Medulla oblongata (tissue), 1 donor: ENCODE data around the gene SYNJ2.

ENCODE experiments used
- DNase-seq: peaks from one replicate; pipeline ENCODE4 v3.0.0-alpha.2; 2015; ENCODE audit errors: extremely low spot score

The SYNJ2 gene

GRCh38 chr6:158080849-158081656 lies 99.4 kb downstream of the SYNJ2 start:
- DNase-seq = no peak

- DNase-seq = no peak
Measured at GRCh38 chr6:158081657-158081935, 99.9 kb downstream of the SYNJ2 start.

- no peak for DNase-seq
Measured at GRCh38 chr6:158083455-158084325, 102.0 kb downstream of the SYNJ2 start.

DNA sequence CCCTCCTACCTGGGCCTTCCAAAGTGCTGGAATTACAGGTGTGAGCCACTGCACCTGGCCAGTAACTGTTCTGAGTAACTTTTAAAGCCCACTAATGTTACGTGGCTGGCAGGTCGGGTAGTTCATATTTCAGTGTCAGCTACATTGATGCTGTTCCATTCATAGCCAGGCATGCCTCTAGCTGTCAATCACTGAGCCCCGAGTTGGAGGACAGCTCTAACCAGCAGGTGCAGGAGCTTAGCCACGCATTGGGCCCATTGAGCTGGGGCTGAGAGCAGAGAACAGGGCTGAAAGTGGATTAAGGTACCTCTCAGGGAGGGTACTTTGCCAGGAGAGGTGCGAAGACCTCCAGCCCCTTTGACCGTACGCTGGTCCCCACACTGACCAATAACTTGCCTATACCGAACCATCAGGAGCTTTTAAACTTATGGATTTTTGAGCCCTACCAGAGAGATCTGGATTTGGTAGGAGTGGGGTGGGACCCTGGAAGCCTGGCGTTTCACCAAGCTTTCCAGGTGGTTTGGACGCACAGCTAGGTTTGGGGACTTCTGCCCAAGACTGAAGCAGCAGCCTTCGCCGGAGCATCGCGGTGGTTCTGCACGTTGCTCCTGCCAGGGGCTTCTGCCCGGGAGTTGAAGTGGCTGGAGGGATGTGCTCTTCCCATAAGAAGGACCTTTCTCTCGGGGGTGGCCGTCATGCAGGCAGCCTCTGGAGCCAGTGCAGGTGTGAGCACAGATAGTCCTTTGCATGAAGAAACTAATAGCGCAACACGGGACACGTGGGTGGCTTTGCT lies 103.8 kb downstream of the SYNJ2 start:
- DNase-seq = no peak

DNA sequence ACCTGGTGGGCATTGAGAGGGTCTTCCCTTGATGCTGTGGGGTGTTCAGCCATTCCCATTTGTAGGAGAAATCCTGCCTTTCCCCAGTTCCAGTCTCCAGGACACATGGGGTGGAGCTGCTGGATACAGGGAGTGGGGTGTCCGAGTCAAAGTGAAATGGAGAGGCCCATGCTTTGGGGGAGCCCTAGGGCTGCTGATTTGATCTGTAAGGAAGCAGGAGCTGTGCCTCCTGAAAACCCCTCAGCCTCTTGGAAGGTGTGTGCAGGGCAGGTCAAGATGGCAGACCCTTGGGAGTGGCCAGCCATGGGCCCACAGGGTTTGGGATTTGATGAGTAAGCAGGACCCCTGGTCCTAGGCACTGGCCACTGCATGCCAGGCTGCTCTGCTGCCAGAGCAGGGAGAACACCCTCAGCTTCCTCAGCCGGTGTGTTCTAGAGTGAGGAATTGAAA lies 104.4 kb downstream of the SYNJ2 start:
- DNase-seq = no peak

- DNase-seq = peak; percentile 51
Measured at GRCh38 chr6:158086504-158087223, 105.0 kb downstream of the SYNJ2 start.

DNA sequence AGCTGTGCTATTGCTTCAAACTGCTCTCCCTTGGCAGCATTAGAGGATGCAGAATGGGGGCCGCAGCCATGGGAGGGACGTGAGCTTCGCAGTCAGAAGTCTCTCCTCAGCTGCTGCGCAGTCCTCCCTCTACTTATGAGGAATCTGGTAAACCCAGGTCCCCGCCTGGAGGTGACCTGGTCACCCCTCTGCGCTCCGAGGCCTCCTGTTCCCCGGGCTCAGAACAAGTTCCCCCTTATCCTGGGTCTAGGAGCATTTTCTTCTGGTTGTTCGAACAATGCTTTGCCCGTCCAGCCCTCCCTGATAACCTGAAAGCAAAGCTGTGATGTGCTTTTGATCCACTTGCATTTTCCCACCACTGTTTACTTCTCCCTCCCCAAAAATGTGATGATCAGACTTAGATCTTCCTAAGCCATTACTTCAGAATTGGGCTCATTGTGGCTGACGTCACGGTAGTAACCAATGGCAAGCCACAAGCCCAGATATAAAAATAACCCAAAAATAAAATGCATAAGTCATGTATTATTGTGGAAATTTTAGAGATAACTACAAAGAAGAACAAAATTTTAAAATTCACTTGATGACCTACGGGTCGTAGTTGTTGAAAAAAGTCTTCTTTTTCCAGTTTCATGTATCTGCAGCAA lies 105.7 kb downstream of the SYNJ2 start:
- no peak for DNase-seq

GRCh38 chr6:158092806-158093205 lies 111.1 kb downstream of the SYNJ2 start:
- no peak for DNase-seq

- DNase-seq = no peak
Measured at GRCh38 chr6:158095031-158095430, 113.4 kb downstream of the SYNJ2 start.

GRCh38 chr6:158095671-158096070 lies 114.0 kb downstream of the SYNJ2 start:
- DNase-seq = no peak

DNA sequence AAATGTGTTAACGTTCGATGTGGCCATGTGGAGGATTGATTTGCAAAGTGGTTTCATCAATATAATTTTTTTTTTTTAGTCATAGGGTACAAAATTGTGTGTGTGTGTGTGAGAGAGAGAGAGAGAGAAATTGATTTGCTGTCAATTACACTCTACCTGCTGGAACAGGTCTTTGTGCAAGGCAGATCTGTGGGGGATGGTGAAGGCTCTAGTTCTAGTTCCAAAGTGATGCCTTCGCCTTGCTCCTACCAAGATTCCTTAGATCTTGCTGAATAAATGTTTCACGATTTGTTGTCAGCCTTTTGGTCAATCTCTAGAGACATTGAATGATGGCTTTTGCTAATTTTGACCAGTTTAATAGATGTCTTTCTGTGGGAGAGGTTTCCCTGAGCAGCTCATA lies 121.6 kb downstream of the SYNJ2 start:
- DNase-seq = no peak

- DNase-seq = no peak
Measured at GRCh38 chr6:158104696-158105095, 123.0 kb downstream of the SYNJ2 start.

DNA sequence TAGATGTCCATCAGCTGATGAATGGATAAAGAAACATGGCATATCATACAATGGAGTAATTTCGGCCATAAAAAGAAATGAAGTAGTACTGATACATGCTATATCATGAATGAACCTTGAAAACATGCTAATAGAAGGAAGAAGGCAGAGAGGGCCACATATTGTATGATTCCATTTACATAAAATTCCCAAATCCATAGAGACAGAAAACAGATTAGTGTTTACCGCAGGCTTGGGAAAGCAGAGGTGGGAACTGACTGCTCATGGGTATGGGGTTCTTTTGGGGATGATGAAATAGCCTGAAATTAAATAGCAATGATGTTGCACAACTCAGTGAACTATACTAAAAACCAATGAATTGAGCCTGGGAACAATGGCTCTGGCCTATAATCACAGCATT lies 128.1 kb downstream of the SYNJ2 start:
- no peak for DNase-seq

DNA sequence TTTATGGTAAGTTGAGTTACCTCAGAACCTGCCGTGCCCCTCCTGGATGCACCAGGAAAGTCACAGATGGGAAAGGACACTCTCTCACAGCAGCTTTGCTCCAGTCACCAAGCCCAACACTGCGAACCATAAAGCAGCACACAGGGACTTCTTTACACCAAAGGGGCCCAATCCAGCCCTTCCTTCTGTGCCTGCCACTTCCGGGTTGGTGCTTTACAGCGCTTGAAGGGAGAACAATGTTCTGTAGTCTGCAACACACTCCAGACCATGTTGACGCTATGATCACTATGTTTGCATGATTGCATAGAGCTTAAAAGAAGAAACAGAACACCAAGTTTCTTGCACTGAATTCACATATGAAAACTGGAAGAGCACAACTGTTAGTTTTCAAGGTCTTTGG lies 129.3 kb downstream of the SYNJ2 start:
- peak; percentile 40 for DNase-seq

GRCh38 chr6:158111987-158112386 lies 130.3 kb downstream of the SYNJ2 start:
- no peak for DNase-seq

DNA sequence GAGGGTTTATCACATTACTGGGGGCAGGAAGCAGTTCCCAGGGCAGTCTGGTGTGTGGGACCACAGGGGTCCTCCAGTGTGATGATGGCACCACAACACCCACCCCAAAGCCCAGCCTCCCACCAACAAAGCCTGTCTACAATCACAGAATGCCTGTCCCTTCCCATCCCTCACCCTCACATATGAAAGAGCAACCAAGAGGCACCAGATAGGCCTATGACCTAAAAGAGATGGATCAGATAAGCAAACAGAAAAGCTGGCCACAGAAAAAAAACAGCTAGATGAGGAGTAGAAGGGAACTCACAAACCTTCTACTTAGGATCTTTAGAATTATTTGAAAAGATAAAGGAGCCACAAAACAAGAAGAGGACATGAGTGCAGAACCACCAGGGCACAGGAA lies 132.1 kb downstream of the SYNJ2 start:
- DNase-seq = no peak

- DNase-seq = no peak
Measured at GRCh38 chr6:158115102-158115501, 133.4 kb downstream of the SYNJ2 start.

DNA sequence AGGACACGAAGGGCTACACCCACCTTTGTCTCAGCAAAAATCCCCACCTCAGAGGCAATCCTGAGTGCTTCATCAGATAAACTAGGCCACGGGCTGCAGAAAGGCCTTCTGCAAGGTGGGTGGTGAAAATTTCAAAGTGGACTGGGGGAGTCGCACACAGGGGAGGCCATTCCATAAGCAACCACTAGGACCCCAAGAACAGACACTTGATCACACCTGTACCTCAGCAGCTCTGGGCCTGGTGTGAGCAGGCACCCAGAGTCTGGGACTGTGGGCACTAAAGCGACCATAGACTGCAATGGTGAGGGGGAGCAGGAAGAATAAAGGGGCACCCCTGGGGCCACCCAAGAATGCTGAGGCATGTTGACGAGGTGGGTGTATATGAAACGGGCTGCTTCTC lies 133.8 kb downstream of the SYNJ2 start:
- no peak for DNase-seq

DNA sequence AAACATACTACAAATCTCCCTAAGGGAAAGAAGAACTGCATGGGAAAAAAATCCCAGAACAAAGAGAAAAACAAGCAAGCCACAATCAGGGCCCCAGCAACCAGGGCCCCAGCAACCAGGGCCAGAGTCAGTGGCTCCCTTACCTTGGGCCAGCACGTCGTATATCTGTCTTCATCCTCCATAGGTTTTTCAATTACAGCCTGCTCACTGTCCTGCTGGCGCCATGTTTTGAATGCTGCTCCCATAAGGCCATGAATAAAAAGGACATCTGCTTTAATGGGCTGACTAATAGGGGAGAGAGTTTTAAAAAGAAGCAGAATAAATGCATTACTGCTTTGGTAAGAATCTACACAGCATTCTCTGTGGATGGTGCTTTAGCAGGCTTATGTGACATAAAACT lies 137.2 kb downstream of the SYNJ2 start:
- DNase-seq = no peak

- DNase-seq = no peak
Measured at GRCh38 chr6:158121335-158121734, 139.7 kb downstream of the SYNJ2 start.

DNA sequence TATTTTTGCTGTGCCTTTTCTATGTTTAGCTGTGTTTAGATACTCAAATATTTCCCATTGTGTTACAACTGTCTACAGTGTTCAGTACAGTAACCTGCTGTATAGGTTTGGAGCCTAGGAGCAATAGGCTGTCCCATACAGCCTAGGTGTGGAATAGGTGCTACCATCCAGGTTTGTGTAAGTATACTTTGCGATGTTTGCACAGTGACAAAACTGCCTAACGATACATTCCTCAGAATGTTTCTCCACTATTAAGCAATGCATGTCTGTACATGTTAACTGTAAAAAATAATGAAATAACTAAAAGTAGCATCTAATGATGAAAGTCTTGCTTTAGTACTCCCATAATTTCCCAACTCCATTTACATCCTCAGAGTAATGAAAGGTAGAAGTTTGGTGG lies 140.4 kb downstream of the SYNJ2 start:
- no peak for DNase-seq
